HepG2 (cell line): Measurements from ENCODE around the gene RRAD.

Experiments
- AKNA ChIP-seq: sonication (generic); formaldehyde crosslinking; IDR thresholded peaks from 2 replicates; pipeline ENCODE4 v1.4.0; 2020; ENCODE audit warnings: missing genetic modification reagents, borderline replicate concordance
- CC2D1A ChIP-seq: sonication (generic); formaldehyde crosslinking; IDR thresholded peaks from 2 replicates; pipeline ENCODE4 v1.8.1; 2023; ENCODE audit warnings: mild to moderate bottlenecking, missing genetic modification reagents
- CTCF ChIP-seq: sonication (generic); formaldehyde crosslinking; IDR thresholded peaks from 2 replicates; pipeline ENCODE4 v1.5.0; 2020; ENCODE audit warnings: mild to moderate bottlenecking, missing genetic modification reagents, moderate library complexity
- DNMT3B ChIP-seq: conservative IDR thresholded peaks from 2 replicates; pipeline ENCODE4 v1.6.1; 2016; ENCODE audit warnings: missing biosample characterization, control low read depth
- DZIP1 ChIP-seq: sonication (generic); formaldehyde crosslinking; IDR thresholded peaks from 2 replicates; pipeline ENCODE4 v1.5.0; 2020; ENCODE audit warnings: mild to moderate bottlenecking, missing genetic modification reagents
- ETS1 ChIP-seq: sonication (generic); formaldehyde crosslinking; IDR thresholded peaks from 2 replicates; pipeline ENCODE4 v1.4.0; 2020; ENCODE audit warnings: missing genetic modification reagents
- GABPB1 ChIP-seq: IDR thresholded peaks from 2 replicates; pipeline ENCODE4 v1.6.1; 2016; ENCODE audit warnings: mild to moderate bottlenecking, missing genetic modification reagents, moderate library complexity, missing compliant biosample characterization
- GATAD2A ChIP-seq: IDR thresholded peaks from 2 replicates; pipeline ENCODE4 v1.6.1; 2016
- KDM1A ChIP-seq: IDR thresholded peaks from 2 replicates; pipeline ENCODE4 v1.6.1; 2016; ENCODE audit warnings: missing compliant biosample characterization
- MAZ ChIP-seq, 2 experiments: sonication (generic) in 1 of 2; formaldehyde crosslinking in 1 of 2; IDR thresholded peaks; 2 replicates each; pipeline versions ENCODE4 v1.5.0 to v1.6.1; 2012 to 2020; ENCODE audit warnings: low read depth in 2 of 2, mild to moderate bottlenecking in 2 of 2, borderline replicate concordance in 1 of 2, improper control_type of control experiment in 1 of 2, low read length in 1 of 2, missing genetic modification reagents in 1 of 2, moderate library complexity in 1 of 2
- MBD4 ChIP-seq: IDR thresholded peaks from 2 replicates; pipeline ENCODE4 v1.6.1; 2012; ENCODE audit warnings: low read length, inconsistent platforms, borderline replicate concordance
- MNT ChIP-seq: fragments of 450-650 bp; IDR thresholded peaks from 2 replicates; pipeline ENCODE4 v1.6.1; 2016
- SP1 ChIP-seq, 2 experiments: fragments of 450-650 bp in 1 of 2; sonication (generic) in 1 of 2; formaldehyde crosslinking in 1 of 2; IDR thresholded peaks; 2 replicates each; pipeline versions ENCODE4 v1.4.0 to v1.6.1; 2016 to 2020; ENCODE audit warnings: missing genetic modification reagents in 1 of 2
- ZUFSP ChIP-seq: sonication (generic); formaldehyde crosslinking; IDR thresholded peaks from 2 replicates; pipeline ENCODE4 v1.9.0; 2021; ENCODE audit warnings: missing genetic modification reagents, mild to moderate bottlenecking, borderline replicate concordance

GRCh38 chr16:66919569-66920298 is 5.6 kb downstream of the RRAD start:
- TF ChIP-seq GATAD2A (CRISPR knock-in tag): no peak
- TF ChIP-seq MAZ (IDR thresholded peaks at IDR 0.05; ENCODE audit: borderline replicate concordance, low read depth, low read length): no peak
- no peak for TF ChIP-seq MAZ (CRISPR knock-in tag; IDR thresholded peaks at IDR 0.05; ENCODE audit: low read depth)
- no peak for TF ChIP-seq ETS1
- TF ChIP-seq MBD4: no peak
- TF ChIP-seq AKNA: no peak
- TF ChIP-seq KDM1A: no peak
- TF ChIP-seq DNMT3B (CRISPR knock-in tag): no peak
- TF ChIP-seq SP1 (IDR thresholded peaks at IDR 0.05): no peak
- no peak for TF ChIP-seq SP1 (CRISPR knock-in tag; IDR thresholded peaks at IDR 0.05)
- no peak for TF ChIP-seq GABPB1 (CRISPR knock-in tag)
- no peak for TF ChIP-seq MNT
- TF ChIP-seq CC2D1A (CRISPR knock-in tag): no peak
- no peak for TF ChIP-seq ZUFSP
- TF ChIP-seq DZIP1 (CRISPR knock-in tag): no peak
- no peak for TF ChIP-seq CTCF (CRISPR knock-in tag)
